ENCODE results near the gene CYSLTR2. TPM values are rescaled to one million over a fixed set of nuclear protein-coding genes. Genes with fewer than 3 reads are reported as not detected.

The CYSLTR2 gene
- total RNA-seq, 4 donors from 2014 or later, result 0.80 to 1.2 (median 0.83) TPM; not detected in 1

DNA sequence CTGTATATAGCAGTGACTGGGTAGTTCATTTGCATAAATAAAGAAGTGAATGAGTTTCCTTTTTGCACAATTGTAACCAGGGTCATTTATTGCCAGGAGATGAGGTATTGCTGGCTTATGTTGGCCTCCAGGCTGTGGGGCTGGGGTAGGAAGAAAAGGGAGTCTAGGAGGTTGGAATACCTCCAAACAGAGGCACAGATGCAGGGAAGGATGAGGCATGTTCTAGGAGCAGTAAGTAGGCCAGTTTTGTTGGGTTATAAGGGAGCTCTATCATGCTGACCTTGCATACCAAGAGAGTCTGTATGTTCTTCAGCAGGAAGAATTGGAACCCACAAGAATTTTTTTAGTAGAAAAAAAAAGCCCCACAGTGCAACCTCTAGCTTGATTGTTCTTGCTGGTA, 17.2 kb upstream of the CYSLTR2 start:
- no peak for DNase-seq
- no peaks in the 10 kb centered on the region for H3K4me1 ChIP-seq
- TF ChIP-seq, protein P1, sequence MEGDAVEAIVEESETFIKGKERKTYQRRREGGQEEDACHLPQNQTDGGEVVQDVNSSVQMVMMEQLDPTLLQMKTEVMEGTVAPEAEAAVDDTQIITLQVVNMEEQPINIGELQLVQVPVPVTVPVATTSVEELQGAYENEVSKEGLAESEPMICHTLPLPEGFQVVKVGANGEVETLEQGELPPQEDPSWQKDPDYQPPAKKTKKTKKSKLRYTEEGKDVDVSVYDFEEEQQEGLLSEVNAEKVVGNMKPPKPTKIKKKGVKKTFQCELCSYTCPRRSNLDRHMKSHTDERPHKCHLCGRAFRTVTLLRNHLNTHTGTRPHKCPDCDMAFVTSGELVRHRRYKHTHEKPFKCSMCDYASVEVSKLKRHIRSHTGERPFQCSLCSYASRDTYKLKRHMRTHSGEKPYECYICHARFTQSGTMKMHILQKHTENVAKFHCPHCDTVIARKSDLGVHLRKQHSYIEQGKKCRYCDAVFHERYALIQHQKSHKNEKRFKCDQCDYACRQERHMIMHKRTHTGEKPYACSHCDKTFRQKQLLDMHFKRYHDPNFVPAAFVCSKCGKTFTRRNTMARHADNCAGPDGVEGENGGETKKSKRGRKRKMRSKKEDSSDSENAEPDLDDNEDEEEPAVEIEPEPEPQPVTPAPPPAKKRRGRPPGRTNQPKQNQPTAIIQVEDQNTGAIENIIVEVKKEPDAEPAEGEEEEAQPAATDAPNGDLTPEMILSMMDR (IDR thresholded peaks at IDR 0.05), result no peak
- no peak for TF ChIP-seq POLR2A (IDR thresholded peaks at IDR 0.05)
- peaks cover 0 to 16% (median 0%) of the 10 kb centered on the region in 4 donors for H3K9me3 ChIP-seq
- H3K4me3 ChIP-seq, result no peak overlapping the region
- H3K36me3 ChIP-seq, result no peaks in the 10 kb centered on the region
- H3K27ac ChIP-seq, result no peak overlapping the region
- no peaks in the 10 kb centered on the region for H3K27me3 ChIP-seq

- no peak for DNase-seq
- Histone ChIP-seq H3K27me3 (no peaks in the 10 kb centered on the region), H3K4me1 (no peaks in the 10 kb centered on the region), H3K4me3 (no peak overlapping the region), H3K9me3 (peaks cover 0 to 16% (median 0%) of the 10 kb centered on the region in 4 donors), H3K27ac (no peak overlapping the region), H3K36me3 (no peaks in the 10 kb centered on the region)
- TF ChIP-seq, protein P1 (IDR thresholded peaks at IDR 0.05), result no peak
- no peak for TF ChIP-seq POLR2A (IDR thresholded peaks at IDR 0.05)
Observed at GRCh38 chr13:48637601-48638000, 16.1 kb upstream of the CYSLTR2 start.

DNA sequence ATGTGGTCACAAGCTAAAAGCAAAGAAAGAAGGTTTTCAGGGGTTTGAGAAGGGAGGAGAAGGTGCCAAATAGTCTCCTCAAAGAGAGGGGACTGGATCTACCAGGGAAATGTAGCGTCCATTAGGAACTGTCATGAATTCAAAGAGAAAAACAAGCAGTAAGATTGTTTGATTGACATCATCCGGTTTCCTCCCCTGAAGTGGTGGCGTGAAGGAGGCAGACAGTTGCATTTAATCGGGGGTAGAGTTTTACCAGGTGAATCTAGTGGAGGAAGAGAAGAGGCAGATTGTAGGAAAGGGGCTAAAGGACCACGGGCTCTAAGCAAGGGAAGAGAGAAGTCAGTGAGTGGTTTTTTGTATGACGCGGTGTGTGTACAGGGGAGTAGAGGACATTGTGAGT, 13.0 kb upstream of the CYSLTR2 start:
- no peak overlapping the region for H3K27ac ChIP-seq
- H3K4me1 ChIP-seq, result no peaks in the 10 kb centered on the region
- peaks cover 0 to 11% (median 0%) of the 10 kb centered on the region in 4 donors for H3K9me3 ChIP-seq
- H3K36me3 ChIP-seq, result no peaks in the 10 kb centered on the region
- DNase-seq, result no peak
- TF ChIP-seq, protein P1 (IDR thresholded peaks at IDR 0.05), result no peak
- TF ChIP-seq POLR2A (IDR thresholded peaks at IDR 0.05), result no peak
- H3K4me3 ChIP-seq, result no peak overlapping the region
- H3K27me3 ChIP-seq, result no peaks in the 10 kb centered on the region

DNA sequence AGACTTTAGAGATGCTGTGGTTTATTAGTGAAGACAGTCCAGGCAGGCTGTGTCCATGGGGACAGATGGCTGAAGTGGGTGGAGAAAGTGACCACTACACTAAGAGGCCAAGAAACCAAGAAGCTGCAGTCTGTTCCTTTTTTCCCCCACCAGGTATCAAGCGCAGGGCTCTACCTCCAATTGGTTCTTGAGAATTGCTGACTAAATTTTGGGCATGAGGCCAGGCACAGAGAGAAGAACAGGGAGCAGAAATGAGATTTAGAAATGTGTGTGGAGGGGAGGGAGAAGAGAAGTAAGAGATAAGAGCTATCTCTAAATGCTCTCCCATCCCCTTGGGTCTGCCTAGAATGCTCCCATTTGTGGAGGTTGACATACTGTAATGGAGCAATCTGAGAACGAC, 12.3 kb upstream of the CYSLTR2 start:
- TF ChIP-seq POLR2A (IDR thresholded peaks at IDR 0.05), result no peak
- TF ChIP-seq, protein P1 (IDR thresholded peaks at IDR 0.05), result no peak
- Histone ChIP-seq H3K36me3 (no peaks in the 10 kb centered on the region), H3K4me1 (no peaks in the 10 kb centered on the region), H3K27me3 (no peaks in the 10 kb centered on the region), H3K4me3 (no peak overlapping the region), H3K9me3 (peaks cover 0 to 6% (median 0%) of the 10 kb centered on the region in 4 donors), H3K27ac (no peak overlapping the region)
- no peak for DNase-seq

DNA sequence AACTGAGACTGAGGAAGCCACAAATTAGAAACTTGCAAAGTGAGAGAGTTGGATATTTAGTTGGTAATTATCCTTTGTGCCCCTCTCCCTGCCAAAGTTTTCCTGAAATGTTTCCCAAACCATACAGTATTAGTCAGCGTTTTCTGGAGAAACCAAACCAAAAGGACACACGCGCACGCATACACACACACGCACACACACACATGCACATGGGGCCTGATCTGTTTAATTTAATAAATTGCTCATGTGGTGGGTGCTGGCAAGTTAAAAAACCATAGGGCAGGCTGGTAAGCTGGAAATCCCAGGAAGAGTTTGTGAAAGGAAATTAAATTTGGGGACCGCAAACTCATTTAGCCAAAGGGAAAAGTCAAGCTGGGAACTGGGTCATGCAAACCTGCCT, 11.7 kb upstream of the CYSLTR2 start:
- Histone ChIP-seq H3K27ac (no peak overlapping the region), H3K27me3 (no peaks in the 10 kb centered on the region), H3K36me3 (no peaks in the 10 kb centered on the region), H3K4me1 (no peaks in the 10 kb centered on the region), H3K4me3 (no peak overlapping the region), H3K9me3 (peaks cover 0 to 5% (median 0%) of the 10 kb centered on the region in 4 donors)
- no peak for DNase-seq
- TF ChIP-seq, protein P1 (IDR thresholded peaks at IDR 0.05), result no peak
- no peak for TF ChIP-seq POLR2A (IDR thresholded peaks at IDR 0.05)

GRCh38 chr13:48643159-48643558, 10.6 kb upstream of the CYSLTR2 start:
- Histone ChIP-seq H3K27ac (no peak overlapping the region), H3K36me3 (no peaks in the 10 kb centered on the region), H3K9me3 (no peaks in the 10 kb centered on the region), H3K4me3 (no peak overlapping the region), H3K4me1 (no peaks in the 10 kb centered on the region), H3K27me3 (no peaks in the 10 kb centered on the region)
- TF ChIP-seq, protein P1 (IDR thresholded peaks at IDR 0.05), result no peak
- no peak for TF ChIP-seq POLR2A (IDR thresholded peaks at IDR 0.05)
- DNase-seq, result no peak
